ENCODE results near the gene RNF31.

Gene RNF31

DNA sequence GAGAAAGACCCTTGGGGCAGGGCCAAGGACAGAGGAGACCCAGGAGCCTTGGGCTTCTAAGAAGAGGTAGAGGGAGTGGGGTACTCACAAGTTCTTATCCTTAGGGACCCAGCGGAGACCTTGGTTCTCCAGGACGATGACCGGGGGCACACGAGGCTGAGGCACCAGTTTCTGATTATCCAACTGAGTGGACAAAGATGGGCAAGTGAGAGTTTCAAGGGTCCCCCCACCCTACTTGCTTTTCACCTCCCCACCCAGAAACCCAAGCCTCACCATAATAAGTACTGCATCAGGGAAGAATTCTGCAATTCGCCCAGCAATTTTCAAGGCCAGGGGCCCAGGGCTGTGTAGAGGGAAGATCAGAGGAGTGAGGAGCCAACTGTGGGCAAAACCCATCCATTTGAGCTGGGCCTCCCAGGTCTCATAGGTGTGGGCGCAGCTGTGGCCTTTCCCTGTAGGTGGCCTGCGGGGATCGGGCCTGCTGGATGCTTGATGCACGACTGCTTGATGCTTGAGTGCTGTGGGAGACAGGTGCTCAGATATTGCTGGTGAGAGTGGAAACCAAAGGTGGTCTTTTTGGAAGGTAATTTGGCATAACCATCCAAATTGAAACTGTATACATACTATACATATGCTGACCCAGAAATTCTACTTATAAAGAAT lies 7.9 kb upstream of the RNF31 start:
- Mint-ChIP-seq H3K4me3 (peak overlapping the region; percentile 69), H3K4me1 (ENCODE audit: low read depth) (peaks cover 55% of the 10 kb centered on the region), H3K27ac (peak overlapping the region; percentile 47), H3K27me3 (ENCODE audit: low read depth) (no peaks in the 10 kb centered on the region), H3K9me3 (no peaks in the 10 kb centered on the region), H3K36me3 (ENCODE audit: low read depth) (peaks cover 50% of the 10 kb centered on the region)

- Mint-ChIP-seq H3K27me3 (ENCODE audit: low read depth) (no peaks in the 10 kb centered on the region), H3K4me1 (ENCODE audit: low read depth) (peaks cover 61% of the 10 kb centered on the region), H3K9me3 (no peaks in the 10 kb centered on the region), H3K36me3 (ENCODE audit: low read depth) (peaks cover 64% of the 10 kb centered on the region), H3K4me3 (peak within 1 kb of the TSS; percentile 99), H3K27ac (peak within 1 kb of the TSS; percentile 96)
Observed at GRCh38 chr14:24141097-24141880, 6.0 kb upstream of the RNF31 start, which contains the start of gene EMC9. EMC9 (minus strand) TSS chr14:24141591; CDS start chr14:24141304, 287 bp downstream.

DNA sequence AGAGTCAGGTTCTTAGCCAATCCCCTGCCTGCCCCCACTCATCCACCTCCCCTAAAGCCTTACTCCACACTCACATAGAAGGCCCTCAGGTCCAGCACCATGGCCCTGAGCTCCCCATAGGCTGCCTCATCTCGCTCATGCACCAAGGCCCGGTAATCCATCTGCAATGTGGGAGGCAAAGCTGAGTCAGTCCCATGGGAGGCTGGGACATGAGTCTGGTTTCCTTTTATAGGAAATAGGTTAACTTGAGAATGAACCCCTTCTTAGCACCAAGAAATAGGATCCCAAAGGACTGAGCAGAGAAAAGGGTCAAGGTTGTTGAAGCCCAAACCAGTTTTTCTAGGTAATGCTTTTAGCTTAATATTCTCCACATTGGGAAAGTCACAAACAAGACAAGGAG lies 3.8 kb upstream of the RNF31 start:
- H3K9me3 Mint-ChIP-seq = no peaks in the 10 kb centered on the region
- no peak overlapping the region for H3K4me3 Mint-ChIP-seq
- H3K4me1 Mint-ChIP-seq (ENCODE audit: low read depth) = peaks cover 51% of the 10 kb centered on the region
- H3K27me3 Mint-ChIP-seq (ENCODE audit: low read depth) = no peaks in the 10 kb centered on the region
- H3K27ac Mint-ChIP-seq = peak overlapping the region; percentile 59
- H3K36me3 Mint-ChIP-seq (ENCODE audit: low read depth) = peaks cover 58% of the 10 kb centered on the region

DNA sequence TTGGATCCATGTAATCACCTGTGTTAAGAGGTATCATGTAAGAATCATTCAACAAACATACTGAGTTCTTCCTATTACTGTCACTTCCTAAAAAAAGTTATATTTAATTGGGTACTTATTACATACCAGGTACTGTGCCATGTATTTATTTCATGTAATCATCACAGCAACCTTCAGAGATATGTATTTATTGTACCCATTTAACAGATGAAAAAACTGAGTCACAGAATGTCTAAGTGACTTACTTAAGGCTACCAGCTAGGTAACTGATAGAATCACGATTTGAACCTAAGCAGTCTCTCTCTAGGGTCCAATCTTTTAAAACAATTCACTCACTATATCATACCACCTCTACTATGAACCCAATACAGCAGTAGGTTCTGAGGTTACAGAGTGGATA lies 2.8 kb upstream of the RNF31 start:
- Mint-ChIP-seq H3K4me1 (ENCODE audit: low read depth) (peaks cover 50% of the 10 kb centered on the region), H3K36me3 (ENCODE audit: low read depth) (peaks cover 57% of the 10 kb centered on the region), H3K27ac (peak overlapping the region; percentile 66), H3K4me3 (peak overlapping the region; percentile 49), H3K27me3 (ENCODE audit: low read depth) (no peaks in the 10 kb centered on the region), H3K9me3 (no peaks in the 10 kb centered on the region)

DNA sequence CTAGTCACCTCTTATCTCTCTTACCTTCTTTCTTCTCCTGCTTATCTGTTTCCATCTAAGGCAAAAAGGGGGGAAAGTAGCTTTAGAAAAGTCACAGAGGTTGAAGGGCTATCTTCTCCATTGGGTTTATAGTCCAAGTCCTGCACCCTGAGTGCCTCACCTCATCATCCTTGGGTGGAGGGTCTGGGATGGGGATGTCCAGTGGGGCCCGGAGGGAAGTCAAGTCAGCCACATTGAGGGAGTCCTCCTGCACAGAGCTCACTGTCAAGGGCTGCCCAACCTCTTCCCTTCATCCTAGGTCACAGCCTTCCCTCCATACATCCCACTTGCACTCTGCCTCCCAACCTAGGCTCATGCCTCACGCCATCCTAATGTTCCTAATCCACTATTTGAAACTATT lies 2.1 kb upstream of the RNF31 start:
- no peaks in the 10 kb centered on the region for H3K9me3 Mint-ChIP-seq

DNA sequence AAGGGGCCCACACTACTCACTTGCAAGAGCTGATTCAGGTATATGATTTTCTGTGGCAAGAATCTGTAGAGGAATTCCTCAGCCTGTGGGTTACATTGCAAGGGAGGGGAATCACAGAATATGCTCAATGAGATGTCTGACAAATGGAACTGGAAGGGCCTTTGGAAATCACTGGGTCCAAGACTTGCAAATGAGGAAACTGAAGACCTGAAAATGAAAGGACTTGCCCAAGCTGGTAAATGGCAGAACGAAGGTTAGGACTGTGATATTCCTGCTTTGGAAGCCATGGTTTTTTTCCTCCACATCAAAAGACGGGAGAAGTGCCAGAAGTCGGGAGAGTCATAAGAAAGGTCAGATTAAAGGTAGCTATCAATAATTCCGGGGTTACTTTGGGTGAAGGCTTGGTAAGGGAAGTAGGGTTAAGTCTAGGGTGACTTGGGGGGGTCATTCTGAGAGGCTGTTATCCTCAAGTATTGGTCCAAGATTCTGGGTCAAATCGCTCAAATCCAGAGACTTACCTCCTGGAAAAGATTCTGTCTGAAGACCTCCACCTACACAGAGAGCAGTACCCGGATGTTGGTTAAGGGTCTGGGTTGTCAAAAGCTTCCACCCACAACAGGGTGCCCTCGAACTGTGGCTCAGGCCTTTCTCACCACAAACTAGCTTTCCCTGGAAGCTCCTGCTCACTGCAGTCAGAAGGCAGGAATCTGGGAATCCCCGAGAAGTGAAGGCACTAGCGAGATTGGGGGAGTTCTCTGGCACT lies 1.4 kb upstream of the RNF31 start:
- H3K36me3 Mint-ChIP-seq (ENCODE audit: low read depth) = peaks cover 60% of the 10 kb centered on the region
- no peaks in the 10 kb centered on the region for H3K9me3 Mint-ChIP-seq
- H3K4me3 Mint-ChIP-seq = peak overlapping the region; percentile 99
- H3K4me1 Mint-ChIP-seq (ENCODE audit: low read depth) = peaks cover 52% of the 10 kb centered on the region
- H3K27ac Mint-ChIP-seq = peak overlapping the region; percentile 99
- H3K27me3 Mint-ChIP-seq (ENCODE audit: low read depth) = no peaks in the 10 kb centered on the region

More for the DNA sequence above, 2.1 kb upstream of the RNF31 start:
- Mint-ChIP-seq H3K4me3 (peak overlapping the region; percentile 99), H3K36me3 (ENCODE audit: low read depth) (peaks cover 56% of the 10 kb centered on the region), H3K4me1 (ENCODE audit: low read depth) (peaks cover 49% of the 10 kb centered on the region), H3K27ac (peak overlapping the region; percentile 99), H3K27me3 (ENCODE audit: low read depth) (no peaks in the 10 kb centered on the region)

GRCh38 chr14:24146453-24146977 lies 783 bp upstream of the RNF31 start, which contains the start of gene PSME2:
PSME2 (minus strand) TSS chr14:24146610; CDS start chr14:24146581, 29 bp downstream.
- Mint-ChIP-seq H3K4me3 (peak within 1 kb of the TSS; percentile 99), H3K27ac (peak within 1 kb of the TSS; percentile 99), H3K27me3 (ENCODE audit: low read depth) (no peaks in the 10 kb centered on the region), H3K36me3 (ENCODE audit: low read depth) (peaks cover 62% of the 10 kb centered on the region), H3K4me1 (ENCODE audit: low read depth) (peaks cover 51% of the 10 kb centered on the region), H3K9me3 (no peaks in the 10 kb centered on the region)

DNA sequence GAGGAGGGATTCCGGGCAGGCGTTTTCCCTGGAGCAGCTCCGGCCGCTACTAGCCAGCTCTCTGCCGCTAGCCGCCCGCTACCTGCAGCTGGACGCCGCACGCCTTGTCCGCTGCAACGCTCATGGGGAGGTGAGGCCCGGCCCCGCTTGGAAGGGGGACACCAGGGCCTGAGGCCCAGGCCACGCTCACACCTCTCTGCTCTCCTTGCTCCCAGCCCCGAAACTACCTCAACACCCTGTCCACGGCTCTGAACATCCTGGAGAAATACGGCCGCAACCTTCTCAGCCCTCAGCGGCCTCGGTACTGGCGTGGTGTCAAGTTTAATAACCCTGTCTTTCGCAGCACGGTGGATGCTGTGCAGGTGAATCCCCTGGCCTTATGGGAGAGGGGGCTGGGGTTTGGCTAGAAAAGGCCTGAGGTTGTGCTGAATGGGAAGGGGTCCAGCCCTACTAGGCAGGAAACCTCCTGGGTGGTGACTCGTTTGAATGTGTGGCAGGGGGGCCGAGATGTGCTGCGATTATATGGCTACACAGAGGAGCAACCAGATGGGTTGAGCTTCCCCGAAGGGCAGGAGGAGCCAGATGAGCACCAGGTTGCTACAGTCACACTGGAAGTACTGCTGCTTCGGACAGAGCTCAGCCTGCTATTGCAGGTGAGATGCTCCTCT lies 597 bp downstream of the RNF31 start:
- Mint-ChIP-seq H3K4me1 (ENCODE audit: low read depth) (peaks cover 43% of the 10 kb centered on the region), H3K27me3 (ENCODE audit: low read depth) (no peaks in the 10 kb centered on the region), H3K4me3 (peak overlapping the region; percentile 99), H3K27ac (peak overlapping the region; percentile 76), H3K9me3 (no peaks in the 10 kb centered on the region), H3K36me3 (ENCODE audit: low read depth) (peaks cover 64% of the 10 kb centered on the region)

- H3K27me3 Mint-ChIP-seq (ENCODE audit: low read depth) = no peaks in the 10 kb centered on the region
- peaks cover 52% of the 10 kb centered on the region for H3K36me3 Mint-ChIP-seq (ENCODE audit: low read depth)
- H3K9me3 Mint-ChIP-seq = no peaks in the 10 kb centered on the region
- H3K27ac Mint-ChIP-seq = no peak overlapping the region
- peak overlapping the region; percentile 99 for H3K4me3 Mint-ChIP-seq
- peaks cover 33% of the 10 kb centered on the region for H3K4me1 Mint-ChIP-seq (ENCODE audit: low read depth)
Observed at GRCh38 chr14:24149302-24149969, 2.1 kb downstream of the RNF31 start.

- Mint-ChIP-seq H3K4me1 (ENCODE audit: low read depth) (peaks cover 32% of the 10 kb centered on the region), H3K27ac (no peak overlapping the region), H3K4me3 (no peak overlapping the region), H3K36me3 (ENCODE audit: low read depth) (peaks cover 55% of the 10 kb centered on the region), H3K9me3 (no peaks in the 10 kb centered on the region), H3K27me3 (ENCODE audit: low read depth) (no peaks in the 10 kb centered on the region)
Observed at GRCh38 chr14:24150061-24150460, 2.8 kb downstream of the RNF31 start.

DNA sequence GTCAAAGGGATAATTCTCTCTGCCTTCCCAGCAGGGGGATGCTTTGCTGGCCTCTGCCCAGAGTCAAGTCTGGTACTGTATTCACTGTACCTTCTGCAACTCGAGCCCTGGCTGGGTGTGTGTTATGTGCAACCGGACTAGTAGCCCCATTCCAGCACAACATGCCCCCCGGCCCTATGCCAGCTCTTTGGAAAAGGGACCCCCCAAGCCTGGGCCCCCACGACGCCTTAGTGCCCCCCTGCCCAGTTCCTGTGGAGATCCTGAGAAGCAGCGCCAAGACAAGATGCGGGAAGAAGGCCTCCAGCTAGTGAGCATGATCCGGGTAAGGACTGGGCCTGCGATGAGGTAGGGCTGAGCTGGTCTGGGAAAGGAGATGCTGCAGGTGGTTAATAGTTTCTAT lies 3.3 kb downstream of the RNF31 start:
- H3K9me3 Mint-ChIP-seq = no peaks in the 10 kb centered on the region
- peaks cover 56% of the 10 kb centered on the region for H3K36me3 Mint-ChIP-seq (ENCODE audit: low read depth)
- H3K27ac Mint-ChIP-seq = no peak overlapping the region
- H3K27me3 Mint-ChIP-seq (ENCODE audit: low read depth) = no peaks in the 10 kb centered on the region
- no peak overlapping the region for H3K4me3 Mint-ChIP-seq
- peaks cover 27% of the 10 kb centered on the region for H3K4me1 Mint-ChIP-seq (ENCODE audit: low read depth)

DNA sequence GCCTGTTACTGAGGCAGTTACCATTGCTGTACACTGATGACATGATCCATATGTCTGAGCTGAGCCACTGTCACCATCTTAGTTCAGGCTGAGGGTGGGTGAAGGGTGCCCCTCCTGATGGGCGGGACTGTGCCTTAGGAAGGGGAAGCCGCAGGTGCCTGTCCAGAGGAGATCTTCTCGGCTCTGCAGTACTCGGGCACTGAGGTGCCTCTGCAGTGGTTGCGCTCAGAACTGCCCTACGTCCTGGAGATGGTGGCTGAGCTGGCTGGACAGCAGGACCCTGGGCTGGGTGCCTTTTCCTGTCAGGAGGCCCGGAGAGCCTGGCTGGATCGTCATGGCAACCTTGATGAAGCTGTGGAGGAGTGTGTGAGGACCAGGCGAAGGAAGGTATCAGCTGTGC lies 3.7 kb downstream of the RNF31 start:
- Mint-ChIP-seq H3K4me1 (ENCODE audit: low read depth) (peaks cover 24% of the 10 kb centered on the region), H3K27me3 (ENCODE audit: low read depth) (no peaks in the 10 kb centered on the region), H3K9me3 (no peaks in the 10 kb centered on the region), H3K4me3 (no peak overlapping the region), H3K27ac (no peak overlapping the region), H3K36me3 (ENCODE audit: low read depth) (peaks cover 56% of the 10 kb centered on the region)

DNA sequence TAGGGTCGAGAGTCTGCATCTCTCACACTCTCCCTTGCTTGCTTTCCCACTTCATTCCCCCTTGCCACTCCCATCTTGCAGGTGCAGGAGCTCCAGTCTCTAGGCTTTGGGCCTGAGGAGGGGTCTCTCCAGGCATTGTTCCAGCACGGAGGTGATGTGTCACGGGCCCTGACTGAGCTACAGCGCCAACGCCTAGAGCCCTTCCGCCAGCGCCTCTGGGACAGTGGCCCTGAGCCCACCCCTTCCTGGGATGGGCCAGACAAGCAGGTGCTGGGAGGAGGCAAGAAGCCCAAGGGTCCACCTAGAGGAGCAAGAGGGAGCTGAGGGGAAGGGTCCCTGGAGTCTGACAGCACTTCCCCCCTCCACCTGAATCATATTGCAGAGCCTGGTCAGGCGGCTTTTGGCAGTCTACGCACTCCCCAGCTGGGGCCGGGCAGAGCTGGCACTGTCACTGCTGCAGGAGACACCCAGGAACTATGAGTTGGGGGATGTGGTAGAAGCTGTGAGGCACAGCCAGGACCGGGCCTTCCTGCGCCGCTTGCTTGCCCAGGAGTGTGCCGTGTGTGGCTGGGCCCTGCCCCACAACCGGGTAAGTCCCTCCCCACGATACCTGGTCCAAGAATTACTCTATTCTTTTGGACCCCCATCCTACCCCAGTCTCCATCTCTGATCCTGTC lies 4.2 kb downstream of the RNF31 start:
- no peak overlapping the region for H3K27ac Mint-ChIP-seq
- H3K4me3 Mint-ChIP-seq = no peak overlapping the region
- H3K9me3 Mint-ChIP-seq = no peaks in the 10 kb centered on the region

More for the DNA sequence above, 4.2 kb downstream of the RNF31 start:
- Mint-ChIP-seq H3K4me1 (ENCODE audit: low read depth) (peaks cover 24% of the 10 kb centered on the region), H3K36me3 (ENCODE audit: low read depth) (peaks cover 54% of the 10 kb centered on the region), H3K27me3 (ENCODE audit: low read depth) (no peaks in the 10 kb centered on the region)
